K562 (cell line): ENCODE data around the gene CDX1. TPM values are rescaled to one million over a fixed set of nuclear protein-coding genes. Genes with fewer than 3 reads are reported as not detected.

Experiments used
- CBX3 ChIP-seq, 2 experiments: IDR thresholded peaks; 1 replicate in 1 of 2; 2 replicates in 1 of 2; pipeline ENCODE4 v1.6.1; 2012; ENCODE audit warnings: inconsistent platforms in 2 of 2, low read length in 2 of 2, borderline replicate concordance in 1 of 2, control low read depth in 1 of 2
- DDX20 ChIP-seq: fragments of 450-650 bp; IDR thresholded peaks from 2 replicates; pipeline ENCODE4 v1.6.1; 2016; ENCODE audit warnings: missing genetic modification characterization, low read depth, mild to moderate bottlenecking, missing compliant biosample characterization, moderate library complexity
- KDM5B ChIP-seq: fragments of 200-600 bp; sonication (generic); IDR thresholded peaks from 2 replicates; pipeline ENCODE4 v1.6.1; 2012; ENCODE audit warnings: low read depth, mild to moderate bottlenecking, moderate library complexity, low read length, control low read depth, inconsistent platforms; ENCODE audit not compliant: insufficient replicate concordance
- SIRT6 ChIP-seq: IDR thresholded peaks from one replicate; pipeline ENCODE4 v1.6.1; 2012; ENCODE audit warnings: low read depth, mild to moderate bottlenecking, control low read depth, inconsistent platforms, low read length, moderate library complexity
- ZNF121 ChIP-seq: sonication (generic); formaldehyde crosslinking; conservative IDR thresholded peaks from 2 replicates; pipeline ENCODE4 v1.8.0; 2022; ENCODE audit warnings: missing genetic modification reagents
- ZNF146 ChIP-seq: IDR thresholded peaks from one replicate; pipeline ENCODE4 v1.6.1; 2018; ENCODE audit warnings: missing compliant biosample characterization; ENCODE audit not compliant: unreplicated experiment
- ZNF197 ChIP-seq: fragments of 200-800 bp; sonication (Bioruptor generic); IDR thresholded peaks from 2 replicates; pipeline ENCODE4 v1.6.1; 2016; ENCODE audit warnings: low read depth, missing genetic modification characterization, missing compliant biosample characterization
- ZNF75A ChIP-seq: fragments of 450-650 bp; formaldehyde crosslinking; IDR thresholded peaks from 2 replicates; pipeline ENCODE4 v1.4.0; 2020; ENCODE audit warnings: mild to moderate bottlenecking
- polyA plus RNA-seq, 8 experiments: library from polyadenylated mRNA; depleted of rRNA in 4 of 8; stranded (reverse) in 5 of 8; unstranded in 3 of 8; fragments of >200 nt; fragmentation: Nextera tagmentation in 2 of 8; fragmentation: Illumina TruSeq in 1 of 8; extraction: Ambion mirVana in 2 of 8; extraction: Trizol in 1 of 8; gene quantifications; 2 replicates each; pipeline versions ENCODE4 v1.2.1 to v1.2.3, GENCODE V29; 2011 to 2014; ENCODE audit warnings: inconsistent platforms in 1 of 8, missing spikeins in 1 of 8
- total RNA-seq, 7 experiments: library from RNA; depleted of rRNA in 6 of 7; stranded (reverse); fragments of >200 nt in 6 of 7; fragmentation: Illumina TruSeq in 2 of 7; extraction: Trizol in 2 of 7; gene quantifications; 2 replicates each; pipeline versions ENCODE4 v1.2.1 to v1.2.3, GENCODE V29; 2011 to 2021; ENCODE audit warnings: low replicate concordance in 1 of 7
- TF ChIP-seq, protein P1 (sequence below), 2 experiments: fragments of 200-800 bp in 1 of 2; sonication (Bioruptor generic) in 1 of 2; sonication (generic) in 1 of 2; formaldehyde crosslinking in 1 of 2; IDR thresholded peaks in 1 of 2; conservative IDR thresholded peaks in 1 of 2; 2 replicates each; pipeline versions ENCODE4 v1.5.0 to v1.6.1; 2016 to 2020; ENCODE audit warnings: missing compliant biosample characterization in 1 of 2, missing genetic modification characterization in 1 of 2, missing genetic modification reagents in 1 of 2
- TF ChIP-seq, protein P2 (sequence below): IDR thresholded peaks from 3 replicates; pipeline ENCODE4 v1.6.1; 2011; ENCODE audit warnings: borderline replicate concordance, mild to moderate bottlenecking, moderate library complexity; ENCODE audit not compliant: insufficient read length; ENCODE audit errors: extremely low read depth

Gene CDX1
- total and polyA plus RNA-seq, 9 of the 15 experiments (the other 6 are each of a cell fraction or from before 2014, with no cell fraction given): 0.06 to 0.16 TPM; not detected in 7

DNA sequence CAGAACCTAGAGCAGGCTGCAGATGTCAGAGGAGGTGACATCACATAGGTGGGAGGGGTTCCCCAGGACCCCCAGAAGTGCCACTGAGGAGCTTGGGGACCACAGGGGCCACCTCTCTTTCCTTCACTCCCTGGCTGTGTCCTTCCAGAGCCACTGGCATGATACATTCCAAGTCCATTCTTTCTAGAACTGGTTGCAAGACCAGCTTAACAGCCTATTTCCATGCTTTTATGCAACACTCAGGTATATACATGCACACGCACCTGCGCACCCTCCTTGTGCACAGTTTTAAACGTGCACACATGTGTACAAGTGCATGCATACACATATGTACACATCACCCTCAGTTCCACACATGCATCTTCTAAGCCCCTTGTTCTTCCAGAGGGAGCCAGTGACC, 63.0 kb downstream of the CDX1 start (continued):
- TF ChIP-seq, protein P1, sequence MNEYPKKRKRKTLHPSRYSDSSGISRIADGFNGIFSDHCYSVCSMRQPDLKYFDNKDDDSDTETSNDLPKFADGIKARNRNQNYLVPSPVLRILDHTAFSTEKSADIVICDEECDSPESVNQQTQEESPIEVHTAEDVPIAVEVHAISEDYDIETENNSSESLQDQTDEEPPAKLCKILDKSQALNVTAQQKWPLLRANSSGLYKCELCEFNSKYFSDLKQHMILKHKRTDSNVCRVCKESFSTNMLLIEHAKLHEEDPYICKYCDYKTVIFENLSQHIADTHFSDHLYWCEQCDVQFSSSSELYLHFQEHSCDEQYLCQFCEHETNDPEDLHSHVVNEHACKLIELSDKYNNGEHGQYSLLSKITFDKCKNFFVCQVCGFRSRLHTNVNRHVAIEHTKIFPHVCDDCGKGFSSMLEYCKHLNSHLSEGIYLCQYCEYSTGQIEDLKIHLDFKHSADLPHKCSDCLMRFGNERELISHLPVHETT (CRISPR knock-in tag; conservative IDR thresholded peaks at IDR 0.05 in 1 of 2, IDR thresholded peaks at IDR 0.05 in 1 of 2): no peak
- no peak for TF ChIP-seq ZNF197
- no peak for TF ChIP-seq KDM5B
- no peak for TF ChIP-seq ZNF146 (CRISPR knock-in tag)
- no peak for TF ChIP-seq ZNF121
- TF ChIP-seq, protein P2, sequence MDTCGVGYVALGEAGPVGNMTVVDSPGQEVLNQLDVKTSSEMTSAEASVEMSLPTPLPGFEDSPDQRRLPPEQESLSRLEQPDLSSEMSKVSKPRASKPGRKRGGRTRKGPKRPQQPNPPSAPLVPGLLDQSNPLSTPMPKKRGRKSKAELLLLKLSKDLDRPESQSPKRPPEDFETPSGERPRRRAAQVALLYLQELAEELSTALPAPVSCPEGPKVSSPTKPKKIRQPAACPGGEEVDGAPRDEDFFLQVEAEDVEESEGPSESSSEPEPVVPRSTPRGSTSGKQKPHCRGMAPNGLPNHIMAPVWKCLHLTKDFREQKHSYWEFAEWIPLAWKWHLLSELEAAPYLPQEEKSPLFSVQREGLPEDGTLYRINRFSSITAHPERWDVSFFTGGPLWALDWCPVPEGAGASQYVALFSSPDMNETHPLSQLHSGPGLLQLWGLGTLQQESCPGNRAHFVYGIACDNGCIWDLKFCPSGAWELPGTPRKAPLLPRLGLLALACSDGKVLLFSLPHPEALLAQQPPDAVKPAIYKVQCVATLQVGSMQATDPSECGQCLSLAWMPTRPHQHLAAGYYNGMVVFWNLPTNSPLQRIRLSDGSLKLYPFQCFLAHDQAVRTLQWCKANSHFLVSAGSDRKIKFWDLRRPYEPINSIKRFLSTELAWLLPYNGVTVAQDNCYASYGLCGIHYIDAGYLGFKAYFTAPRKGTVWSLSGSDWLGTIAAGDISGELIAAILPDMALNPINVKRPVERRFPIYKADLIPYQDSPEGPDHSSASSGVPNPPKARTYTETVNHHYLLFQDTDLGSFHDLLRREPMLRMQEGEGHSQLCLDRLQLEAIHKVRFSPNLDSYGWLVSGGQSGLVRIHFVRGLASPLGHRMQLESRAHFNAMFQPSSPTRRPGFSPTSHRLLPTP: no peak
- TF ChIP-seq DDX20: no peak
- no peak for TF ChIP-seq SIRT6
- TF ChIP-seq ZNF75A: no peak
- no peak for TF ChIP-seq CBX3 (IDR thresholded peaks at IDR 0.05; ENCODE audit: borderline replicate concordance in 1 of 2, low read length in 2 of 2)
